Lung (tissue), 12 donors: ENCODE data around the gene SLC16A6. TPM values are rescaled to one million over a fixed set of nuclear protein-coding genes. Genes with fewer than 3 reads are reported as not detected.
"Not testable (repeated sequence)": the region's sequence is repeated elsewhere in the genome, so short reads cannot be mapped to it uniquely, and the experiment has no call there.

ENCODE experiments used
- ATAC-seq: fragments of 200-7000 bp; cut with Tn5 transposase; one replicate; pipeline ENCODE4 v1.9.1; 2020; ENCODE audit warnings: moderate number of reproducible peaks; ENCODE audit not compliant: insufficient read depth, low FRiP score
- DNase-seq, 3 donors: peaks; one replicate each; pipeline ENCODE4 v3.0.0-alpha.2; 2013 to 2017
- H3K27ac ChIP-seq, 2 donors: one replicate each; pipeline ENCODE4 v1.5.1; 2013; ENCODE audit warnings: mild to moderate bottlenecking in 2 of 2, moderate library complexity in 2 of 2, control low read depth in 1 of 2, inconsistent platforms in 1 of 2, low read depth in 1 of 2, low read length in 1 of 2
- H3K27me3 ChIP-seq, 3 donors: one replicate each; pipeline ENCODE4 v1.5.1; 2013; ENCODE audit warnings: low read length in 2 of 3; ENCODE audit not compliant: control insufficient read depth in 3 of 3, insufficient read depth in 3 of 3
- H3K36me3 ChIP-seq, 4 donors: one replicate each; pipeline ENCODE4 v1.5.1; 2013; ENCODE audit warnings: low read length in 4 of 4, mild to moderate bottlenecking in 1 of 4, moderate library complexity in 1 of 4; ENCODE audit not compliant: control insufficient read depth in 4 of 4, insufficient read depth in 4 of 4
- H3K4me1 ChIP-seq, 5 donors: one replicate each; pipeline ENCODE4 v1.5.1; 2013; ENCODE audit warnings: low read length in 5 of 5, mild to moderate bottlenecking in 2 of 5, moderate library complexity in 1 of 5; ENCODE audit not compliant: control insufficient read depth in 5 of 5, insufficient read depth in 5 of 5
- H3K4me3 ChIP-seq: one replicate; pipeline ENCODE4 v1.5.1; 2013; ENCODE audit warnings: mild to moderate bottlenecking, control low read depth, moderate library complexity
- H3K9ac ChIP-seq, 2 donors: one replicate each; pipeline ENCODE4 v1.5.1; 2013; ENCODE audit warnings: low read length in 2 of 2, control low read depth in 1 of 2; ENCODE audit not compliant: insufficient read depth in 1 of 2
- H3K9me3 ChIP-seq, 4 donors: one replicate each; pipeline ENCODE4 v1.5.1; 2013; ENCODE audit warnings: low read length in 3 of 4, mild to moderate bottlenecking in 1 of 4, moderate library complexity in 1 of 4; ENCODE audit not compliant: control insufficient read depth in 4 of 4, insufficient read depth in 3 of 4
- WGBS, 2 donors: extraction: QIAGEN DNeasy Blood & Tissue Kit; methylation state at CpG; one replicate each; pipeline ENCODE4 v1.1.7; 2013; 5-methylcytosine and 5-hydroxymethylcytosine counted together
- polyA plus RNA-seq, 2 donors: library from polyadenylated mRNA; stranded (reverse); fragments of 200-250 nt; gene quantifications; one replicate each; pipeline ENCODE4 v1.2.1, GENCODE V29; 2013
- total RNA-seq, 2 donors: library from RNA; depleted of rRNA in 1 of 2; stranded (reverse); fragments of >200 nt in 1 of 2; gene quantifications; one replicate each; pipeline ENCODE4 v1.2.1, GENCODE V29; 2014 to 2021
- TF ChIP-seq, protein P1 (sequence below): IDR thresholded peaks from 2 replicates; pipeline ENCODE4 v1.5.1; 2012; ENCODE audit warnings: mild to moderate bottlenecking; ENCODE audit errors: control extremely low read depth, extremely low read depth
- donor health status: control.
- donor health status: control.
- donor health status: Bipolar disorder and iron deficiency.
- donor health status: healthy.
- donor health status: DM: yes; HTN: yes; CAD: no.

SLC16A6 gene
- total and polyA plus RNA-seq, 4 donors = 2.0 to 10.9 (median 4.8) TPM

DNA sequence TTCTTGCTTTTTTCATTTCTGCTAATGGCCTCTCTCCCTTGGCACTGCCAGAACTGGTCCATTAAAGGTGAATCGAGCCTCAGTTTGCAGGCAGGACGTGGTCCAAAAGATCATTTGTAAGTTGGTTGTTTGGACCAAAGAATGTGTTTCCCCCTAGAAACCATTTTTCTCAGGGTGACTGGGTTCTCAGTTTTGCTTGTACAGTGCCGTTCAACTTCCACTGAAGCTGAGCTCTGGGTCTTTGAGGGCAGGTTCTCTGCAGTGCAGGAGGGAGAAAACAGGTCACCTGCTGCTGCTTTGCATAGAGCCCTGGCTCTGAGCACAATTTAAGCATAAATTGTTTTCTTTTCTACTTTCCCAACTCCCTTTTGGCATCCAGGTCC is 52.1 kb downstream of the SLC16A6 start:
- Histone ChIP-seq H3K9ac (no peak overlapping the region), H3K27me3 (no peaks in the 10 kb centered on the region), H3K36me3 (no peaks in the 10 kb centered on the region), H3K9me3 (no peaks in the 10 kb centered on the region), H3K4me1 (no peaks in the 10 kb centered on the region), H3K4me3 (no peak overlapping the region), H3K27ac (no peak overlapping the region)
- ATAC-seq (no peak), DNase-seq (no peak)
- TF ChIP-seq, protein P1, sequence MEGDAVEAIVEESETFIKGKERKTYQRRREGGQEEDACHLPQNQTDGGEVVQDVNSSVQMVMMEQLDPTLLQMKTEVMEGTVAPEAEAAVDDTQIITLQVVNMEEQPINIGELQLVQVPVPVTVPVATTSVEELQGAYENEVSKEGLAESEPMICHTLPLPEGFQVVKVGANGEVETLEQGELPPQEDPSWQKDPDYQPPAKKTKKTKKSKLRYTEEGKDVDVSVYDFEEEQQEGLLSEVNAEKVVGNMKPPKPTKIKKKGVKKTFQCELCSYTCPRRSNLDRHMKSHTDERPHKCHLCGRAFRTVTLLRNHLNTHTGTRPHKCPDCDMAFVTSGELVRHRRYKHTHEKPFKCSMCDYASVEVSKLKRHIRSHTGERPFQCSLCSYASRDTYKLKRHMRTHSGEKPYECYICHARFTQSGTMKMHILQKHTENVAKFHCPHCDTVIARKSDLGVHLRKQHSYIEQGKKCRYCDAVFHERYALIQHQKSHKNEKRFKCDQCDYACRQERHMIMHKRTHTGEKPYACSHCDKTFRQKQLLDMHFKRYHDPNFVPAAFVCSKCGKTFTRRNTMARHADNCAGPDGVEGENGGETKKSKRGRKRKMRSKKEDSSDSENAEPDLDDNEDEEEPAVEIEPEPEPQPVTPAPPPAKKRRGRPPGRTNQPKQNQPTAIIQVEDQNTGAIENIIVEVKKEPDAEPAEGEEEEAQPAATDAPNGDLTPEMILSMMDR = no peak
- WGBS, 2 donors = 56 to 84% methylated on average over 3 of the region's 3 CpGs

DNA sequence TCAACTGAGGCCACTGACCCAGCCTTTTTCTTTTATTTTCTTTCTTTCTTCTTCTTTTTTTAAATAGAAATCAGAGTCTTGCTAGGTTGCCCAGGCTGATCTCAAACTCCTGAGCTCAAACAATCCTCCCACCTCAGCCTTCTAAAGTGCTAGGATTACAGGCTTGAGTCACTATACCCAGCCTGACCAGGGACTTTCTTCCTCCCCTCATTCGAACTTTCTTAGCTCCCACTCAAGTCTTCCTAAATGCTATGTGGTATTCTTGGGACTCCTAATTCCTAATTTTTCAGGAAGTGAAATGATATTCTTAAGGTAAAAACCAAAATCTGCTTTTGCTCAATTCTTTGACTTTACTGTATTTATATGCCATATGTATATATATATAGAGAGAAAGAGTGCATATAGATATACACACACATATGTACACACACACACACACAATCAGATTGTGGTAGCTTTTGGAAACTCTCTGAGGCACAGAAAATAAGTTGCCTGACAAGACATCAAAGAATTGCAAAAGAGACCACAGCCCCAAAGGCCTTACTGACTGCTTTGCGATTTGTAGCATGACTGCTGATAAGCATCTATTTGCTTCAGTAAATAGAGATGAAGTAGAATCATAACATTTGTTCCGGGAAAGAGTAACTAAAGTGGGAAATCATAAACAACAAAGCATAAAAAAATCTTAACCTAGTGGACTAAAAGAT is 52.6 kb downstream of the SLC16A6 start:
- TF ChIP-seq, protein P1 = no peak
- WGBS, 2 donors = 24 to 42% methylated on average over 3 of the region's 3 CpGs
- Histone ChIP-seq H3K36me3 (no peaks in the 10 kb centered on the region), H3K9me3 (no peaks in the 10 kb centered on the region), H3K4me3 (no peak overlapping the region), H3K9ac (no peak overlapping the region), H3K4me1 (no peaks in the 10 kb centered on the region), H3K27me3 (no peaks in the 10 kb centered on the region), H3K27ac (no peak overlapping the region)
- ATAC-seq (no peak), DNase-seq (no peak)

DNA sequence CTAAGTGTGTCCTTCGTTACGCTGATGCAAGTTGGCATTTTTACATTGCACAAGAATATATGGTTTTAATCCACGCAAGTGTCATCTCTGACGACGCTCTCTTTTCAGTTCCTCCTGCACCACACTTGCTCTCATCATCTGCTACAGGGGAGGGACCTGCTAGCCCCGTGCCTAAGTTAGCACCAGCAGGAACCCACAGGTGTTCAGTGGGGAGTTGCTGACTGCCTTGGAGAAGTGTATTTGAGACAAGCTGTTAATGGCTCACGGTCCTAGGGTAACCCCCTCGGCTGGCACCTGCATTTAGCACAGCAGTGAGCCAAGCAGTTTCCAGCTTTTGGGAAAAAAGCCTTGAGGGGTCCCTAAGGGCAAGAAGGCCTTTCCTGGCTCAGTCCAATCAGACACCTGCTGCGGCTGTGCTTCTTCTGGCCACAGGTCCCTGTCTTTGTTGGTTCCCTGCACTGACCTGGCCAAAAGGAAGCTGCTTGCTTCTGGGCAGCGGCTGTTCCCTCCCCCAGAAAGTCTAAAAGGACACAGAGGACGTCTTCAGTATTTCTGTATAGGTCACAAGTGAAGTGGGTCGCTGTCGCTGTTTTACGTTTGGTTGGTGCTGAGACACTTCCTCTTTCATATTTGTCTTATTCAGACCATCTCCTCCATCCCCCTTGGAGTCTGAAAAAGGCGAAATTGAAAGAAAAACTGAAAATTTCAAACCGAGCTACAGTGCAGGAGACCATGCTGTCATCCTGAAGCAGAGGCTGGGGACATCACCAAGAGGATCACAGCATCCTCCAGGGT is 53.4 kb downstream of the SLC16A6 start:
- not testable (repeated sequence) for H3K4me1 ChIP-seq, H3K9me3 ChIP-seq, H3K4me3 ChIP-seq, DNase-seq, H3K27me3 ChIP-seq, H3K36me3 ChIP-seq, H3K9ac ChIP-seq
- peak; percentile 62 for ATAC-seq
- 32 to 53% methylated on average over 16 of the region's 16 CpGs for WGBS, 2 donors
- peak overlapping the region in 1 of 2 donors; percentile 80 for H3K27ac ChIP-seq

DNA sequence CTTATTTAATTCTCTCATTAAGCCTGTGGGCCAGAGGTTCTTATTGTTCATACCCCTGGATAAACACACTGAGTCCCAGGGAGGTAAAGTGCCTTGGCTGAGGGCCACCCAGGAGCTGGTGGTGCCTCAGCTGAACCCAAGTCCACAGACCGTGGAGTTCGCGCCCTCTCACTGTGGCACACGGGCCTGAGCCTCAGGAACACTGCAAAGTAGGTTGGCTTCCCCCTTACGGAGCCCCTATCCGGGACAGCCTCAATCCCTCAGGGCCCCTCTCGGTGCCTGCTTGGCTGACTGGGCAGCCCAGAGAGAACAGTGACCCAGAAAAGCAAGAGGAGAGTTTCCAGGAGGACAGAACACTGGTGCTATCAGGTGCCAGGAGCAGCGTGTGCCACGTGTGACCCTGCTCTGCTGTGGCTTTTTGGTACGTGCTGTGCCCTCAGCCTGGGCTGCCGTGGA is 55.6 kb downstream of the SLC16A6 start:
- H3K9me3 ChIP-seq, ATAC-seq, H3K4me1 ChIP-seq, H3K36me3 ChIP-seq, H3K4me3 ChIP-seq, H3K27me3 ChIP-seq, DNase-seq, H3K9ac ChIP-seq: not testable (repeated sequence)
- H3K27ac ChIP-seq = peak overlapping the region; percentile 74 to 82
- WGBS, 2 donors = 72 to 73% methylated on average over 11 of the region's 11 CpGs

DNA sequence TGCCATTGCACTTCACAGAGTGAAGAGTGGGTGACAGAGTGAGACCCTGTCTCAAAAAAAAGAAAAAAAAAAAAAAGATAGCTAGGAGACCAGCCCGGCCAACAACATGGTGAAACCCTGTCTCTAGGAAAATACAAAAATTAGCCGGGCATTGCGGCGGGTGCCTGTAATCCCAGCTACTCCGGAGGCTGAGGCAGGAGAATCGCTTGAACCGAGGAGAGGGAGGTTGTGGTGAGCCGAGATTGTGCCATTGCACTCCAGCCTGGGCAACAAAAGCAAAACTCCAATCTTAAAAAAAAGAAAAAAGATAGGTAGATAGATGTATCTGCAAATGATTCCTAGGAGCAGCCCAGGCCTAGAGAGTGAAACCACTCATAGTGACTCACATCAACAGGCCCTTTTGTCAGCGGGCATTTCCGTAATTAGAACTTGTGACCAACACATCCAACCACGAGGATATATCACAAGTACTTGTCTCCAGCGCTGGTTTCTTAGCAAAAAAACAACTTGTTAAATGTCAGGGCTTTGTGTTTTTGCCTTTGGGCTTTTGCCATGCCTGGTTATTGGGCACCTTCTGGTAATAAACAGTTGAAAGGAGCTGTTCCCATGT is 56.1 kb downstream of the SLC16A6 start:
- not testable (repeated sequence) for H3K27me3 ChIP-seq, H3K4me1 ChIP-seq, H3K9me3 ChIP-seq, H3K36me3 ChIP-seq, H3K4me3 ChIP-seq, DNase-seq, H3K9ac ChIP-seq
- WGBS, 2 donors = 79 to 81% methylated on average over 12 of the region's 12 CpGs
- peak overlapping the region in 1 of 2 donors; percentile 74 for H3K27ac ChIP-seq
- peak; percentile 65 for ATAC-seq

DNA sequence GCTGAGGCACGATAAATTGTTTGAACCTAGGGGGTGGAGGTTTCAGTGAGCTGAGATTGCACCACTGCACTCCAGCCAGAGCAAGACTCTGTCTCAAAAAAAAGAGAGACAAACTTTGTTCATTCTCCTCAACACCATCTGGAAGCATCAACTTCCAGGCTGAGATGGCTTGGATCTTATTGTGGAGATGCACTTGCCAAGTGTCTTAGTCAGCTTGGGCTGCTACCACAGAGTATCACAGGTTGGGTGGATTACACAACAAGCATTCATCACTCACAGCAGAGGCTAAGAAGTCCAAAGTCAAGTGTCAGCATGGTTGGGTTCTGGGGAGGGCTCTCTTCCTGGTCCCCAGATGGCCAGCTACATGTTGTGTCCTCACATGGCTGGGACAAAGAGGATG is 58.2 kb downstream of the SLC16A6 start:
- H3K9ac ChIP-seq, DNase-seq, ATAC-seq, H3K36me3 ChIP-seq, H3K27ac ChIP-seq, H3K4me1 ChIP-seq, H3K4me3 ChIP-seq, H3K27me3 ChIP-seq, H3K9me3 ChIP-seq: not testable (repeated sequence)
- 91 to 95% methylated on average over 1 of the region's 1 CpG for WGBS, 2 donors
